GM23338 (cell line): Measurements from ENCODE around the gene FTCDNL1. TPM values are rescaled to one million over a fixed set of nuclear protein-coding genes. Genes with fewer than 3 reads are reported as not detected.

Experiments
- ATAC-seq: fragments of 200-7000 bp; cut with Tn5 transposase; 3 replicates; pipeline ENCODE4 v1.9.1; 2020
- DNase-seq: peaks from one replicate; pipeline ENCODE4 v3.0.0-alpha.2; 2015; ENCODE audit warnings: low spot score
- H2AFZ ChIP-seq: fragments of 200-600 bp; sonication (generic); 2 replicates; pipeline ENCODE4 v1.8.0; 2016; ENCODE audit warnings: antibody characterized with exemption, mild to moderate bottlenecking, moderate library complexity
- H3F3A ChIP-seq: fragments of 200-600 bp; sonication (generic); replicated peaks from 2 replicates; pipeline ENCODE4 v1.8.0; 2017; ENCODE audit warnings: antibody characterized with exemption, mixed run types, low read depth
- H3K27ac ChIP-seq: fragments of 200-600 bp; sonication (generic); 2 replicates; pipeline ENCODE4 v1.6.1; 2016; ENCODE audit warnings: low read depth
- H3K27me3 ChIP-seq: fragments of 200-600 bp; sonication (generic); 2 replicates; pipeline ENCODE4 v1.8.0; 2016; ENCODE audit warnings: mild to moderate bottlenecking, mixed run types, moderate library complexity; ENCODE audit not compliant: insufficient read depth
- H3K36me3 ChIP-seq: fragments of 200-600 bp; sonication (generic); 2 replicates; pipeline ENCODE4 v1.8.0; 2016; ENCODE audit warnings: mild to moderate bottlenecking; ENCODE audit not compliant: insufficient read depth
- H3K4me1 ChIP-seq: fragments of 200-600 bp; sonication (generic); 2 replicates; pipeline ENCODE4 v1.8.0; 2016; ENCODE audit warnings: mild to moderate bottlenecking, moderate library complexity; ENCODE audit not compliant: insufficient read depth
- H3K4me2 ChIP-seq: fragments of 200-600 bp; sonication (generic); 2 replicates; pipeline ENCODE4 v1.7.1; 2017; ENCODE audit warnings: mixed run types
- H3K4me3 ChIP-seq: fragments of 200-600 bp; sonication (generic); 2 replicates; pipeline ENCODE4 v1.6.1; 2016; ENCODE audit warnings: mixed run types
- H3K79me2 ChIP-seq: fragments of 200-600 bp; sonication (generic); replicated peaks from 2 replicates; pipeline ENCODE4 v1.8.0; 2017; ENCODE audit warnings: mild to moderate bottlenecking; ENCODE audit not compliant: insufficient read depth
- H3K9me2 ChIP-seq: fragments of 200-600 bp; sonication (generic); 2 replicates; pipeline ENCODE4 v1.8.0; 2017; ENCODE audit not compliant: insufficient read depth
- H4K20me1 ChIP-seq: fragments of 200-600 bp; sonication (generic); replicated peaks from 2 replicates; pipeline ENCODE4 v1.8.0; 2017; ENCODE audit warnings: mild to moderate bottlenecking; ENCODE audit not compliant: insufficient read depth
- H3K27ac Mint-ChIP-seq: 2 replicates; pipeline ENCODE4 v1.8.0; 2020; ENCODE audit warnings: inconsistent platforms, mild to moderate bottlenecking, moderate library complexity, mixed read lengths
- H3K27me3 Mint-ChIP-seq: 3 replicates; pipeline ENCODE4 v1.8.0; 2022; ENCODE audit warnings: low read depth, mild to moderate bottlenecking, moderate library complexity, mixed read lengths, inconsistent platforms; ENCODE audit not compliant: insufficient read depth, poor library complexity
- H3K36me3 Mint-ChIP-seq: 3 replicates; pipeline ENCODE4 v1.8.0; 2021; ENCODE audit warnings: low read depth, mild to moderate bottlenecking, inconsistent platforms, moderate library complexity, mixed read lengths
- H3K4me1 Mint-ChIP-seq: 3 replicates; pipeline ENCODE4 v1.8.0; 2020; ENCODE audit warnings: mild to moderate bottlenecking, inconsistent platforms, mixed read lengths
- H3K4me3 Mint-ChIP-seq: 3 replicates; pipeline ENCODE4 v1.8.0; 2021; ENCODE audit warnings: moderate library complexity, mild to moderate bottlenecking, inconsistent platforms, mixed read lengths
- H3K9me3 Mint-ChIP-seq: 3 replicates; pipeline ENCODE4 v1.8.0; 2020; ENCODE audit warnings: moderate library complexity, mild to moderate bottlenecking, inconsistent platforms, mixed read lengths
- CREB1 ChIP-seq: fragments of 250-450 bp; sonication (Bioruptor Pico); IDR thresholded peaks from 2 replicates; pipeline ENCODE4 v1.5.0; 2020; ENCODE audit warnings: low read depth, mild to moderate bottlenecking, moderate library complexity
- CTCF ChIP-seq, 2 experiments: fragments of 200-600 bp in 1 of 2; sonication (generic) in 1 of 2; conservative IDR thresholded peaks; 2 replicates each; pipeline versions ENCODE4 v1.5.1 to v1.6.1; 2016 to 2017; ENCODE audit warnings: antibody characterized with exemption in 2 of 2, low read depth in 2 of 2, mild to moderate bottlenecking in 2 of 2, moderate library complexity in 1 of 2
- EZH2 ChIP-seq: fragments of 200-600 bp; sonication (generic); IDR thresholded peaks from one replicate; pipeline ENCODE4 v1.8.0; 2017; ENCODE audit warnings: antibody characterized with exemption, mild to moderate bottlenecking, low read depth; ENCODE audit not compliant: unreplicated experiment
- EZH2phosphoT487 ChIP-seq: fragments of 200-600 bp; sonication (generic); IDR thresholded peaks from one replicate; pipeline ENCODE4 v1.8.1; 2018; ENCODE audit warnings: antibody characterized with exemption; ENCODE audit not compliant: unreplicated experiment
- JUNB ChIP-seq: IDR thresholded peaks from one replicate; pipeline ENCODE4 v1.6.1; 2016; ENCODE audit warnings: antibody characterized with exemption; ENCODE audit not compliant: unreplicated experiment
- NANOG ChIP-seq: IDR thresholded peaks from 2 replicates; pipeline ENCODE4 v1.6.1; 2016; ENCODE audit warnings: antibody characterized with exemption, borderline replicate concordance
- POLR2AphosphoS5 ChIP-seq: IDR thresholded peaks from 2 replicates; pipeline ENCODE4 v1.6.1; 2016; ENCODE audit warnings: antibody characterized with exemption, low read depth
- STAT1 ChIP-seq: IDR thresholded peaks from one replicate; pipeline ENCODE4 v1.6.1; 2016; ENCODE audit warnings: antibody characterized with exemption; ENCODE audit not compliant: unreplicated experiment
- ZNF114 ChIP-seq: fragments of 250-450 bp; sonication (Bioruptor Pico); IDR thresholded peaks from 2 replicates; pipeline ENCODE4 v1.5.0; 2020; ENCODE audit warnings: mild to moderate bottlenecking, moderate library complexity
- ZNF331 ChIP-seq: fragments of 250-450 bp; sonication (Bioruptor Pico); IDR thresholded peaks from 2 replicates; pipeline ENCODE4 v1.5.0; 2020; ENCODE audit warnings: low read depth, mild to moderate bottlenecking, moderate library complexity
- ZNF462 ChIP-seq: fragments of 250-450 bp; sonication (Bioruptor Pico); IDR thresholded peaks from 2 replicates; pipeline ENCODE4 v1.5.0; 2020; ENCODE audit warnings: mild to moderate bottlenecking, moderate library complexity
- polyA plus RNA-seq: library from polyadenylated mRNA; unstranded; fragments of >200 nt; fragmentation: Nextera tagmentation; extraction: Ambion mirVana; gene quantifications from 2 replicates; pipeline ENCODE4 v1.2.1, GENCODE V29; 2016
- total RNA-seq: library from RNA; depleted of rRNA; stranded (reverse); fragments of >200 nt; shearing (Covaris generic); gene quantifications from 2 replicates; pipeline ENCODE4 v1.2.3, GENCODE V29; 2014
- TF ChIP-seq, protein P1 (sequence below): IDR thresholded peaks from one replicate; pipeline ENCODE4 v1.6.1; 2018; ENCODE audit warnings: antibody characterized with exemption; ENCODE audit not compliant: unreplicated experiment
- TF ChIP-seq, protein P2 (sequence below): IDR thresholded peaks from 2 replicates; pipeline ENCODE4 v1.6.1; 2016; ENCODE audit warnings: antibody characterized with exemption

The FTCDNL1 gene
- total and polyA plus RNA-seq, 2 experiments from 2014 or later, result 1.7 to 2.0 TPM

DNA sequence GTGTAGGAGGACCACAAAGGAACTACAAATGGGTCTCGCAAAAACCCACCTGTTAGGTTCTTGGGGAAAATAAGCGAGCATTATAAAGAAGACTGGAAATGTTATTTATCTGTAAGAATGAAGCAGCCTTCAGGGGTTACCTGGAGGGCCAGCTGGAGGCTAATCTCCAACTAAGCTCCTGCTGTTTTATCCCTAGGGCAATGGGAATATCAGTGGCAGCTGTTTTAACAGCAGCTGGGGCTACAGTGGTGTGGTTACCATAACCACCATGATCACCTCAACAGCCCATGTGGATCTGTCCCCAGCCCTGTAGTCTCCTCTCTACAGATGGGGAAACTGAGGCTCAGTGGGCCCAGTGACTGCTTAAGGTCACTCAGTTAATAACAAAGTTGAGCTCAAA, 108.1 kb downstream of the FTCDNL1 start:
- Histone ChIP-seq H3K4me1 (peaks cover 55% of the 10 kb centered on the region), H3K36me3 (no peaks in the 10 kb centered on the region), H4K20me1 (no peaks in the 10 kb centered on the region), H3K27me3 (no peaks in the 10 kb centered on the region), H3K9me2 (no peaks in the 10 kb centered on the region), H3K79me2 (no peaks in the 10 kb centered on the region), H3K27ac (no peak overlapping the region), H3F3A (no peaks in the 10 kb centered on the region), H3K4me2 (peak overlapping the region; percentile 15; the same call in 1 of the 2 replicates), H3K4me3 (no peak overlapping the region), H2AFZ (no peak overlapping the region)
- no peak overlapping the region for H3K4me3 Mint-ChIP-seq
- DNase-seq (no peak), ATAC-seq (peak; percentile 43)
- H3K36me3 Mint-ChIP-seq, result no peaks in the 10 kb centered on the region
- no peaks in the 10 kb centered on the region for H3K9me3 Mint-ChIP-seq
- H3K27me3 Mint-ChIP-seq, result peaks cover 11% of the 10 kb centered on the region
- peaks cover 44% of the 10 kb centered on the region for H3K4me1 Mint-ChIP-seq
- no peak overlapping the region for H3K27ac Mint-ChIP-seq
- TF ChIP-seq CTCF (conservative IDR thresholded peaks at IDR 0.05; ENCODE audit: low read depth in 2 of 2) (no peak), STAT1 (no peak), EZH2phosphoT487 (no peak), ZNF114 (no peak), CREB1 (CRISPR knock-in tag) (no peak), ZNF462 (CRISPR knock-in tag) (no peak), POLR2AphosphoS5 (no peak), NANOG (no peak), ZNF331 (no peak), EZH2 (no peak), JUNB (no peak)
- TF ChIP-seq, protein P1, sequence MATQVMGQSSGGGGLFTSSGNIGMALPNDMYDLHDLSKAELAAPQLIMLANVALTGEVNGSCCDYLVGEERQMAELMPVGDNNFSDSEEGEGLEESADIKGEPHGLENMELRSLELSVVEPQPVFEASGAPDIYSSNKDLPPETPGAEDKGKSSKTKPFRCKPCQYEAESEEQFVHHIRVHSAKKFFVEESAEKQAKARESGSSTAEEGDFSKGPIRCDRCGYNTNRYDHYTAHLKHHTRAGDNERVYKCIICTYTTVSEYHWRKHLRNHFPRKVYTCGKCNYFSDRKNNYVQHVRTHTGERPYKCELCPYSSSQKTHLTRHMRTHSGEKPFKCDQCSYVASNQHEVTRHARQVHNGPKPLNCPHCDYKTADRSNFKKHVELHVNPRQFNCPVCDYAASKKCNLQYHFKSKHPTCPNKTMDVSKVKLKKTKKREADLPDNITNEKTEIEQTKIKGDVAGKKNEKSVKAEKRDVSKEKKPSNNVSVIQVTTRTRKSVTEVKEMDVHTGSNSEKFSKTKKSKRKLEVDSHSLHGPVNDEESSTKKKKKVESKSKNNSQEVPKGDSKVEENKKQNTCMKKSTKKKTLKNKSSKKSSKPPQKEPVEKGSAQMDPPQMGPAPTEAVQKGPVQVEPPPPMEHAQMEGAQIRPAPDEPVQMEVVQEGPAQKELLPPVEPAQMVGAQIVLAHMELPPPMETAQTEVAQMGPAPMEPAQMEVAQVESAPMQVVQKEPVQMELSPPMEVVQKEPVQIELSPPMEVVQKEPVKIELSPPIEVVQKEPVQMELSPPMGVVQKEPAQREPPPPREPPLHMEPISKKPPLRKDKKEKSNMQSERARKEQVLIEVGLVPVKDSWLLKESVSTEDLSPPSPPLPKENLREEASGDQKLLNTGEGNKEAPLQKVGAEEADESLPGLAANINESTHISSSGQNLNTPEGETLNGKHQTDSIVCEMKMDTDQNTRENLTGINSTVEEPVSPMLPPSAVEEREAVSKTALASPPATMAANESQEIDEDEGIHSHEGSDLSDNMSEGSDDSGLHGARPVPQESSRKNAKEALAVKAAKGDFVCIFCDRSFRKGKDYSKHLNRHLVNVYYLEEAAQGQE, result no peak
- TF ChIP-seq, protein P2, sequence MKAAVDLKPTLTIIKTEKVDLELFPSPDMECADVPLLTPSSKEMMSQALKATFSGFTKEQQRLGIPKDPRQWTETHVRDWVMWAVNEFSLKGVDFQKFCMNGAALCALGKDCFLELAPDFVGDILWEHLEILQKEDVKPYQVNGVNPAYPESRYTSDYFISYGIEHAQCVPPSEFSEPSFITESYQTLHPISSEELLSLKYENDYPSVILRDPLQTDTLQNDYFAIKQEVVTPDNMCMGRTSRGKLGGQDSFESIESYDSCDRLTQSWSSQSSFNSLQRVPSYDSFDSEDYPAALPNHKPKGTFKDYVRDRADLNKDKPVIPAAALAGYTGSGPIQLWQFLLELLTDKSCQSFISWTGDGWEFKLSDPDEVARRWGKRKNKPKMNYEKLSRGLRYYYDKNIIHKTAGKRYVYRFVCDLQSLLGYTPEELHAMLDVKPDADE, result no peak
